ENCODE data around the gene NEMP2.

NEMP2 gene, protein sequence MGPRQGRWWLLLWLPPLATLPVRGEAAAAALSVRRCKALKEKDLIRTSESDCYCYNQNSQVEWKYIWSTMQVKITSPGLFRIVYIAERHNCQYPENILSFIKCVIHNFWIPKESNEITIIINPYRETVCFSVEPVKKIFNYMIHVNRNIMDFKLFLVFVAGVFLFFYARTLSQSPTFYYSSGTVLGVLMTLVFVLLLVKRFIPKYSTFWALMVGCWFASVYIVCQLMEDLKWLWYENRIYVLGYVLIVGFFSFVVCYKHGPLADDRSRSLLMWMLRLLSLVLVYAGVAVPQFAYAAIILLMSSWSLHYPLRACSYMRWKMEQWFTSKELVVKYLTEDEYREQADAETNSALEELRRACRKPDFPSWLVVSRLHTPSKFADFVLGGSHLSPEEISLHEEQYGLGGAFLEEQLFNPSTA

DNA sequence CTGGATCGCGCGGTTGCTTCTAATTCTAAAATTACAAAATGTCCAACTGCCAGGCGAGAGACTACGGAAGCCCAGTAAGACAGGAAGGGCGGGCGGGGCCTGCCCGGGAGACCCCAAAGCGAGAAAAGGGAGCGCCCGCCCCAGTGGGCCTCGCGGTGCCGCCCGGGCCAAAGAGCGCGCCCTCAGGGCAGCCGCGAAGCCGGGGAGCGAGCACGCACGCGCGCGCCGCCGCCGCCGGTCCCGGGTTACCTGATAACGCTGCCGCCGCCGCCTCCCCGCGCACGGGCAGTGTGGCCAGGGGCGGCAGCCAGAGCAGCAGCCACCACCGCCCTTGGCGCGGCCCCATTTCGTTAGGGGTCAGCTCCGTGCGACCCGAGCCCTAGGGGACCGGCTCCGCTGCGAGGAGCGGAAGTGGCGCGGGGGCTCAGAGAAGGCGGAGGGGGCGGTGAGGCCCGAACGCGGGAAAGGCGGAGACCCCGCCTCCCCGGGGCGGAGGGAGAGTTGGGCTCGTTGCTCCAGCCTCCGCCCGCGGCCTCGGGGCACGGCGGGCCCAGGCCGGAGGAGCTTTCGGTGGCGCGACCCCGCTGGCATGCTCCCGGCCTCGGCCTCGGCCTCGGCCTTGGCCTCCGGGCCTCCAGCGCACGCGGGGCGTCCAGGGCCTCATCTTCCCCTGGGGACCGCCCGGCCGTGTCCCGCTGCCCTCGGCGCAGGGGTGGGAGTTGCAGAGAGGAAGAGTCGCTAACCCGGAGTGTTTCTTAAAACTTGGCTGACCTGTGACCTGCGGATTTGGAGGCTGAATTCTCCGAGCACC, at the start of gene NEMP2:
Gene NEMP2 (minus strand): TSS at position 413 of the 811 bp plus-strand sequence. CDS start 67 bp downstream, at position 346.
- DNase-seq (ENCODE audit: low read depth in 2 of 2): peak; percentile 86

DNA sequence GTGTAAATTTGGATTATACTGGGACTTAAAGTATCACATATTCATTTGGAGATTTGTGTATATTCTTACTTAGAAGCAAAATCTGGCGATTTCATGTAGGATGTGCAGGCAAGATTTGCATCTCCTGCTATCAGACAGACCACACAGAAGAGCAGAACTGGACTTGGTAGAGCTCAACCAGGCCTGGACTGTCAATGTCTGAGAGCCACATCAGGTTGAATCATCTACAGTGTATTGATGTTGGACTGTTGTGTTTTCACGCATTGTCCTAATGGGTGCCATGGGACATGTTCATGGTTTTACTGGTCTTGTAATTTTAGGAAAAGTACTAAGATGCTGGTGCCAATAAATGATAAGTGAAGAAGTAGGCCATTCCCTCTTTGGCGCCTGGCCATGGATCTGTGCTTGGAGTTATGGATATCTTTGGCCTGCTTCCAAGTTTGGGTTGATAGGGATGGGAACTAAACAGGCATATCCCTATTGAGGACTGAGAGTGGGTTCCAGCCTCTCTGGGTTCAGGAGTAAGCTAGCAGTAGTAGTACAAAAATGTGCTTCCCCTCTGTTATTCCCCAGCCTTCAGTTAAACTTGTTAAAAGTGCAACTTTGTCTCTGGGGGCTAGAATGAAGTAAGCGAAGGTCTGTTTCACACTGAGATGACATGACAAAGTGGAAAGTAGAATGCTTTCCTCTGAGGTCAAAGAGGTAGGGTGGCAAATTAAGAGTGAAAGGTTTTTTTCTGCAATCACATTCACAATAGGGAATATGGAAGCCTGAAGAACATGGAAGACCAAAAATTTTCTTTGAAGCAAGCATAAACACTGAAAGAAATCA, 49.2 kb upstream of the NEMP2 start:
- DNase-seq (ENCODE audit: low read depth in 2 of 2): no peak

DNA sequence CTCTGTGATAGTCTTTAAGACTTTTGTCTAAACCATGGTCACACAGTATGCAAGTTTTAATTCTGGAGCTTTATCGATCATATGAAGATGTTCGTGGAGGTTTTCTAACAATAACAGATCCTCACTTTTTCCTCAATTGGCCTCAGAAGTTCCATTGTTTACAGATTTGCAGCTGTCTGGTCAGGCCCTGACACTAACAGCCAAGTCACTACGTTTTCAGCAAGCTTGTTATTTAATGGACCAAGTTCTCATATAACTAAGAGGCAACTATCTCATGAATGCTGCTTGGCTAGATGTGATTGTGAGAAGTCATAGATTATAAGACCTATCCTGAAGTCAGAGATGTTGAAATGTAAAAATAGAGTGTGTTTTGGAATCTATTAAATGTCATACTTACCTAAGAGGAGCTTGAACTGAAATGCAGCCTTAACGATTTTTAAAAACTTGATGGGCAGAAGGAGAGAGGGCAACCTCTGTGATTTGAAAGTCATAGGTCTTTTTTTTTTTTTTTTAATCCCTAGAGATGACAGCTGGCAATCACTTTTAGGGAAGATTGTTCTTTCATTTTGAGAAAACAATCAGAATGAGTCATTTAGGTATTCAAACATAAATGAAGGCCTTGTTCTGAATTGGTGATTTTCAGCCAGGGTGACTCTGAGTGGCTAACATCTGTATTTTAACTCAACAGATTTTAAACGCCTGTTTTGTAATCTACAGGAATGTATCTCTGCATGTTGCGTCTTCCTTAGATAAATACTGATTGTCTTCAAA, 48.4 kb upstream of the NEMP2 start:
- DNase-seq (ENCODE audit: low read depth in 2 of 2): no peak

DNA sequence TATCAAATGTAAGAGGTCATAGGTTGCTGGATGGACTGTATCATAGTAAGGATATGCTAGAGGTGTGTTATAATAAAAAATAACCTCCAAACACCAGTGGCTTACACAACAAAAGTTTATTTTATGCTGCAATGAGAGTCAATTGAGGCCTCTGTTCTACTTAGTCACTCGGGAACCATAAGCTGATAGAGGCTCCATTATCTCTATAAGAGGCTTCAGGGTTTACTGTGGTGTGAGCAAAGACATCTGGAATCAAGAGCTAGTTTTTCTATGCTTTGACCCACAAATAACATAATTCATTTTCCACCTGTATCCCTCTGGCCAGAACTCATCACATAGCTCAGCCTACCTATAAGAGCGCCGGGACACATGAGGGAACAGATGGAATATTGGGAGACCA, 47.5 kb upstream of the NEMP2 start:
- DNase-seq (ENCODE audit: low read depth in 2 of 2): no peak

DNA sequence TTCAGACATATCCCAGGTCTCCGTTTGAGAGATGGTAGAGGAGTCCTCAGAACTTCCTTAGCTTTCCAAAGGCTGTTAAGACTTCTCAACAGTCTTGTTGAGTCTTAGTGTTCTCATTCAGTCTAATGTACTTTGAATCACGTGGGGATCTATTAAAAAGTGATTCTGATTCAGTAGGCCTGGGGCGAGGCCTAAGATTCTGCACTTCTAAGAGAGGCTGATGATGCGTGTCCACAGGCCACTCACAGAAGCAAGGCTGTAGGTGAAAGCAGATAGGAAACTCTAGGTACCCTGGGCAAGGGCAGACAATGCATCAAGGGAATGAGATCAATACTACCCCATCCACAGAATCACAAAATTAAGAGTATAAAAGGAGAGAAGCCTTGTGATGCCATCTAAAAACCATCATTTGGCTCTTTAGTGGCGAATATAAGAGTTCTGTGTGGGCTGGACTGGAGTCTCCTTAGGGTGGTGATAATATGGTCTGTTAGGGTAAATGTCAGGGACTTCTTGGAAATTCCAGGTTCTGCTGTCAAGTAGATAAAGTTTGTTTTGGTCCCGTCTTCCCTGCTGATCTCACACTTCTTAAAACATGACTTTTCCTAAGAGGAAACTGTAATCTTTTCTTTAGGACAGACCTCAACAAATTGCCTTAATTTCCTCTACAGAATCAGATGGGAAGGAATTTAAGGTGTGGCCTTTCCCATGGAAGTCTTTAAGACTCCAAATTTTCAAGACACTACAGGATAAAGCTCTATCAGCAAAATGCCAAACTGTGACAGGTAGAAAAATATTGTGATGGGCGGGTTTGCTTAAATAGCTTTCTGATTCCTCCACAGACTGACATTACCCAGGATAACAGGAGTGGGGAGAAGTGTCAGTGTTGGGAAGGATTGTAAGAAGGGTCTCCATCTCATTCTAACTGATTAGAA, 45.7 kb upstream of the NEMP2 start:
- DNase-seq (ENCODE audit: low read depth in 2 of 2): no peak

DNA sequence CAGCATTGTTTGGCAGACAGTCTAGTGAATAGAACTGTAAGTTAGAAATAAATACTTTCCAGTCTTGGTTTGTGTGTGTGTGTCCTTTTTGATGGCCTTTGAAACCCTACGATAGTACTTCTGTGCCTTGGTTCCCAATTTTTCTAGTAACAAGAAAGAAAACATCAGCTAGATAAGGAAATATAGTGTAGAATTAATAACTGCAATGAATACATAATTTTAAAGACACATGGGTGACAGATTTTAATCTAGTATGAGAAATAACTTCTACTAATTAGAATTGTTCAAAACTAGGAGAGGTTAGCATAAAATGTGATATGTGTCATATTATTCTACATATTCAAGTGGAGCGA, 44.5 kb upstream of the NEMP2 start:
- DNase-seq (ENCODE audit: low read depth in 2 of 2): no peak

DNA sequence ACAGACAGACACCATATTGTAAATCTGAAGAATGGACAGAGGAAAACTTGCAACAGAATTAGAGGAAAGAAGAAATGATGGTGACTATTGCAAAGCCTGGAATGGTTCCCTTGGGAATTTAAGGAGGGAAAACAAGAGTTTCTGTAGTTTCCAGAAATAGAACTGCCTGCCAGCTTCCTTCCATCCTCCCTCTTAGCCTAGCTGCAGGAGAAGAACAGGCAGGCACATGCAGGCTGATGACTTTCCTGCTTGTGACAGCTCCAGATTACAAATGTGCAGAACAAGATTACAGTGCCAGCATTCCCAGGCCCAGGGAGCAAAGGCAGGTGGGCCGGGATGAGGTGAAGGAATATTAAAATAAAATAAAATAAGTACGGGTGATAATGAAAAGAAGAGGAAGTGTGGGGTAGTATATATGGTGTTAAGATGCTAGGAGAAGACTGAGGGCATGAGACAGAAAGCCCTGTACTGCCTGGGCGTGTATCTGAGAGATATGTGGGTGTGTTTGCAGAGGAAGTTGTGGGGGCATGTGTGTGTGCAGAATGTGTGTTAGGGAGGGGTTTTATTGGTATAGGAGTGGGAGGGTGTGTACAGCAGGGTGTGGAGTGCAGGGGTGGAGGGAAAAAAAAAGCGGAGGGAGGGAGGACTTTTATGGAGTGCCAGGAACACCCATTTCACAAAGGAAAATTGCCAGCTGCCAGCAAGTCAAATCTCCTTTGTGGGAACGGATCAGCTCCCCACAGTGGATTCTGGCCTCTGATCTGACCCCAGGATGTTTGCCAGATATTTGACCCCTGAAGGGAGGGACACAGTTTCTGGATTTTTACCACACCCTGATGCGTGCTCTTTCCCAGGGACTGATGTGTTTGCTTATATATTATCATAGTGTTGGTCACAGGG, 43.9 kb upstream of the NEMP2 start:
- no peak for DNase-seq (ENCODE audit: low read depth in 2 of 2)

DNA sequence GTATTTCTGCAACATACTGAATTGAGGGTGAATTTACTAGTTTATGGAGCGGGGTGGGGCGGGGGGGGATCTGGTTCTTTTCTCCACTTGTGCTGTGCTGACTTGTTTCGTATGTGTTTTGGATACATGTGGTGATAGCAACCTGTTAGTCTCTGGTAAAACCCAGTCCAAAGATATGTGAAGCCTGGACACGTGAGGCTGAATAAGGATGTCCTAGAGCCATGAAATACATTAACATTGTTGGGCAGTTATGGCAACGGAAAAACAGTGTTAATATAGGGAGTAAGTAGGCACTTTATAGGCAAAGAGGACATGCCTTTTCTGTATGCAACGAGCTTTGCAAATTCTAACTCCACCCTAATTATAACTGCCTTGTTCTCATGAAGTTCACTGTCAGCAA, 42.1 kb upstream of the NEMP2 start:
- no peak for DNase-seq (ENCODE audit: low read depth in 2 of 2)

DNA sequence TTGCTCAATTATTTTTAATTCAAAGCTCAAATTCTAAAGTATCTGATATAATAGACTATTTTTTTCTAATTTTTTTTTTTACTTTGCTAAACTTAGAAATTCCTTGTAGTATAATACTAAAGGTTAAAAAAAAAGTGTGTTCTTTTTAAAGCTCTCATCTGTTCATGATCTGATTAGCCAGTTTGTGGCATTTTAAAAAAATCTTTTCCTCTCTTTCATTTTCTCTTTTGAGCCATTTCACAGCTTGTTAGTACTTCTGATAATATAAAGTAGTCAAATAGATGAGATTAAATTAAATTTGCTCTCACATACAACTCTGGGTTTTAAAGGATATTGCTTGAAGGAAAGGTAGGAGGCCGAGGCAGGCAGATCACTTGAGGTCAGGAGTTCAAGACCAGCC, 40.7 kb upstream of the NEMP2 start:
- no peak for DNase-seq (ENCODE audit: low read depth in 2 of 2)

DNA sequence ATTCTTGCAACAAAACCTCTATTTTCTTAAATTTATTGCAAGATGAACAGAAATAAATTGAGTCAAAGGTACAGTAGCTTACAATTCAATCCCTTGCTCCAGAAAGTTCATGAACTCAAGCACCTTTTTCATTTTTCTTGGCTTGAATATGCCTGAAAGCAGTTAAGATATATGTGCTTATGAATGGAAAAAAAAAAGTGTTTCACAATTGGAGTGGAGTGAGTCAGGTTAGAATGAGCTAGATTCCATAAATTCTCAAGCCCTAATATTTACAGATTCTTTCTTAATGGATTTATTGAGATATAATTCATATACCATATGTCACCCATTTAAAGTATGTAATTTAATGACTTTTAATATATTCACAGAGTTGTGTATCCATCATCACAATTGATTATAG, 39.6 kb upstream of the NEMP2 start:
- no peak for DNase-seq (ENCODE audit: low read depth in 2 of 2)

DNA sequence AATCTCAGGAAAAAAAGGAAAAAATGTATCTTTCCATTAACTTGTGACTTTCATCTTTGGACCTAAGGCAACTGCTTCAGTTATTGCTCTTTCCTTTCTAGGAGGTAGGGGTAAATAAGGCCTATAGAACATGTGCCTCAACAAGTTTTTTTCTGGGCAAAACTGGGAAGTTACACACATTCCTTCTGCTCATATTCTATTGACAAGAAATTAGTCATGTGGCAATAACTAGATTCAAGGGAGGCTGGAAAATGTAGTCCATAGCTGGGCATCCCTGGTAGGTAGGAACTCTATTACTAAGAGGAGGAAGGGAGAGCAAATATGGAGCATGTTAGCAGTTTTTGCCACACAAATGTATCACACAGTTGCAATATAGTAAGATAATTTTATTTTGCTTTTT, 37.7 kb upstream of the NEMP2 start:
- DNase-seq (ENCODE audit: low read depth in 2 of 2): no peak

DNA sequence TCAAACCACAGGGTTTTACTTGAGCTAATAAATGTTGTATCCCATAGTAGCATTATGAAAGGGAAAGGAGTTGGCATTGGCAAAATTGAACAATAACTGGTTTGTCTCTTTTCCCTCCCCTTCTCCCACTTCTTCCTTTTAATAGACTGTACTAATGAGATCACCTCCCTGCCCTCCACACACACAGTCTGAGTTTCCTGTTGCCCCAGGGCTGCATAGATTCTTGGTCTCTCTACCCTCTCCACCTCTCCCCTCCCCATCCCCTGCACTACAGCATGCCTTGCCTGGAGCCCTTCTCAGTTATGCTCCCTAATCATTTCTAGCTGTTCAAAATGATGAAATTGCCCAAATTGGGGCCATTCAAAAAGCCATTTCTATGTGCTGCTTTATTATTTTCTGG, 37.2 kb upstream of the NEMP2 start:
- DNase-seq (ENCODE audit: low read depth in 2 of 2): no peak

DNA sequence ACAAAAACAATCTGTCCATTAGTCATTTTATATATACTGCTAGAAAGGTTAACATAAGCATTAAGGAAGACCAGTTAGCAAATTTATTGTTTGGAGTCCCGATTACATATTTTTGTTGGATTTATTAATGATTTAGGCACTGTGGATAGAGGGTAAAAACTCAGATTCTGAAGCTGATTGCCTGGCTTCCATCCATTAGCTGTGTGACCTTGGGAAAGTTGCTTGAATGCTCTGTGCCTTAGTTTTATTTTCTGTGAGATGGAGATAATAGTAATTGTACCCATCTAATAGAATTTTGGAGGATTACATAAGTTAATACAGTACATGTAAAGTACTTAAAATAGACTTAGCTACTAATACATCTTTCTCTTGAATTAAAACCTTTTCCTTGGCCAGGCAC, 36.3 kb upstream of the NEMP2 start:
- no peak for DNase-seq (ENCODE audit: low read depth in 2 of 2)

DNA sequence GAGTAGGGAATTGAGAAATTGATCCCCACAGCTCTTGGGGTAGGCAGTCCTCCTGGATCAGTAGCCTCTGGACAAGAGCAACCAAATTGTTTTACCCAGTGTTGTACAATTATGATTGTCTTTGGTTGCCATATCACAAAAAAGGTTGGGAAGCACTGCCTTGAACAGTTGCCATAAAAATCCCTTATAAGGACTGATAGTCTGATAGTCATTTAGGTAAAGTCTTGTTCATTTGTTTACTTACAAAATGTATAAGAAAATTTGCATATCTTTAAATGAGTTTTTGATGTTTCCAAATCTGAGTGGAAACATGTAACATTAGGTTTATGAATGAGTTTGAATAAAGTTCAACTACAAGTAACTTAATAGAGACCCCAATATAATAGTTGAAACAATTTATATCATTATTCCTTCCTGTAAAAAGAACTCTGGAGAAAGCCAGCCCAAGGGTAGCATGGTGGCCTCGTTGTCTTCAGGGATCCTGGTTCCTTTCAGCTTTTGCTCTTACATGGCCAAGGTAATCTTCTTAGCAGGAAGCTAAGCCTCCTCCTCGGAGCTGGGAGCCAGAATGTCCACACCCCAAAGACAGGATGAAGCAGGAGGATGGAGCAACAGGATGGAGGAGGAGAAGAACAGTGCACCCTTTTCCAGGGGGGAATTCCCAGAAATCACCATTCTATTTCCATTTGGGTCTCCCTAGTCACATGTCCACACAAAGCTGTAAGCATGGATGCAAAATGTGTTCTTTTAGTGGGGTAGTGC, 35.7 kb upstream of the NEMP2 start:
- DNase-seq (ENCODE audit: low read depth in 2 of 2): no peak

DNA sequence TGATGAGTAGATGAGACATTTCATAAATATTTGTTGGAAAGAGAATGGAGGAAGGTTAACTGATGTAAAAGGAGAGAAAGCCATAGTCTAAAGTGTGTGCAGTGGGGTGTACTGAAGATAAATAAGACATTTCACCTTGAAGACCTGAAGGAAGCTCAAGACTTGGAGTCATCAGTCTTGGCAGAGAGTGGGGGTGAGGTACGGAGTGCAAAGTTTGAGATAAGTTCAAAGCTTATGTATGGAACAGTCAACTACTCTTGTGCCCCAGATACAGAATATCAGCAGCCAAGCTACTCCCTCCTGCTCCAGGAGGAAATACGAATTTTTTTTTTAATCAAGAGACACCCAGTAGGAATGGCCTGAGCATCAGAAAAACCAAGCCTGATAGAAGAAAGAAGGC, 30.3 kb upstream of the NEMP2 start:
- no peak for DNase-seq (ENCODE audit: low read depth in 2 of 2)

DNA sequence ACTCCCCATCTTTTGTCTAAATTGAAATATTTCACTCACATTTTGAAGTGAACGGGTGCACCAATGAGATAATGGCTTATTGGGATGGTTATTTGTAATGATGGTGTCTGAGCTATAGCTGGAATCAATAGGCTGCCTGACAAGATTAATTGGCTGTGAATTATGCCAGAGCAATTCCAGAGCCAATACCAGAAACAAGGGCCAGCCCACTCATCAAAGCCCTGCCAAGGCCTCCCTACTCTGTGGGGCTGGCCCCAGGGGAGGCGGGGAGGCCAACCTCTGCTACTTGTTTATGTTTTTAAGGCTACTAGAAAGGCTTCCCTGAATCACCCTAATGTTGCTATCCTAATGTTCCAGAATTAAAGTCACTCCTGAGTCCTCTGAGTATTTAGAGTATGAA, 29.1 kb upstream of the NEMP2 start:
- DNase-seq (ENCODE audit: low read depth in 2 of 2): no peak

DNA sequence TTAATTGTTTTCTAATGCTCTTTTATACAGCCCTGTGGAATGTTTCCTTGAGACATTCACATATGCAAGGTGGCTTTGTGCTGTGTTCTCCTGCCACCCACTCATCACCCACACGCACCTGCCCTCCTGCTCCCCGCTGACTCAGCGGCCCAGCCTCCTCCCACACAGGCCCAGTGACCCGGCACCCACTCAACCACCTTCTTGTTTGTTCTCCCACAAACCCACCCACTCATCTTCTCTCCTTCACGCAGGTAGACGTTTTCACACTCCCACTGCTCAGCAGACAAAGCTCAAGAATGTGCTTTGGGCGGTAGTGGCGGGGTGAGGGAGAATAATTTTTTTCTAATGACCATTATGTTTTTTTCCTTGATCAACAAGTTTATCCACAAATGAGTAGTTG, 28.6 kb upstream of the NEMP2 start:
- peak; percentile 14 for DNase-seq (ENCODE audit: low read depth in 2 of 2)

DNA sequence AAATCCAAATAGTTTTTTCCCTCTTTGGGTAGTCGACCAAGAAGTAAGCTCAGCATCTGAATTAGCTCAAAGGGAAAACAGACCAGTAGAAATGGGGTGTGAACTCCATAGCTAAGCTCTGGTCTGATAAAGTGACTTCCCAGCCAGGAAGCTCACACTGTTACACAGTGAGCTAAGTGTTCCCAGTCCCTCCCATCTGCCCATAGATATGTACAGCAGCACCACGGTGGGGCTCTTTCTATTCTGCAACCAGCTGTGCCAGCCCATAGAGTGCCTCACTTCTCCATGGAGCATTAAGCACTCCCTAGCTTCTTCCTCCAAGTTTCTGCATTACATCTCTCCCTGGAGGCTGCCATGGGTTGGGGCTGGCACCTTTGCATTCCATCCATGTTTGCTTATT, 27.6 kb upstream of the NEMP2 start:
- DNase-seq (ENCODE audit: low read depth in 2 of 2): no peak

DNA sequence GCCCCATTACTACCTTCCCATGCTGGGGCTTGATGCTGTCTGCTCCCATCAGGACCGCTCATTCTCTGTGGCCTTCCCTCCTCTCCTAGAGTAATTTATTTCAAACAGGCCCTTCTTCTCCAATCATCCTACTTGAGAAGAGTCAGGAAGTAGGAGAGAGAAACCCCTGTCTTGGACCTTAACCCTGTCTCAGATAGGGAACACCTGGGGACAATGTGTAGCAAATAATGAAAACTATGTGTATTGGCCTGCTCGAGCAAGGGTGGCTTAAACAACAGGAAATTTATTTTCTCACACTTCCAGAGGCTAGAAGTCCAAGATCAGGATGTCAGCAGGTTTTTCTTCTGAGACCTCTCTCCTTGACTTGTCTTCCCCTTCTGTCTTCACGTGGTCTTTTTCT, 26.6 kb upstream of the NEMP2 start:
- DNase-seq (ENCODE audit: low read depth in 2 of 2): no peak
